ENCODE measurements around the gene DALRD3.
"Not testable (repeated sequence)": the region's sequence is repeated elsewhere in the genome, so short reads cannot be mapped to it uniquely, and the experiment has no call there.

The DALRD3 gene

GRCh38 chr3:49021213-49021812 is 2.9 kb upstream of the DALRD3 start:
- DNase-seq = peak; percentile 70

- no peak for DNase-seq
Observed at GRCh38 chr3:49020330-49021212, 2.2 kb upstream of the DALRD3 start.

GRCh38 chr3:49019941-49020329 is 1.6 kb upstream of the DALRD3 start:
- DNase-seq = no peak

GRCh38 chr3:49018707-49019006 is 277 bp upstream of the DALRD3 start:
- no peak for DNase-seq

- no peak for DNase-seq
Observed at GRCh38 chr3:49017229-49017970, 980 bp downstream of the DALRD3 start.

- DNase-seq = no peak
Observed at GRCh38 chr3:49016414-49017228, 1.8 kb downstream of the DALRD3 start.

GRCh38 chr3:49015765-49016164 is 2.6 kb downstream of the DALRD3 start:
- DNase-seq = no peak

- no peak for DNase-seq
Observed at GRCh38 chr3:49015072-49015471, 3.3 kb downstream of the DALRD3 start.

GRCh38 chr3:49013738-49014660 is 4.4 kb downstream of the DALRD3 start:
- no peak for DNase-seq

GRCh38 chr3:49013113-49013737 is 5.2 kb downstream of the DALRD3 start:
- no peak for DNase-seq

- DNase-seq = no peak
Observed at GRCh38 chr3:49012441-49013017, 5.9 kb downstream of the DALRD3 start.

- DNase-seq = no peak
Observed at GRCh38 chr3:49009396-49009795, 9.0 kb downstream of the DALRD3 start.

GRCh38 chr3:49008627-49009026 is 9.8 kb downstream of the DALRD3 start:
- not testable (repeated sequence) for DNase-seq

- DNase-seq = no peak
Observed at GRCh38 chr3:49007771-49008528, 10.4 kb downstream of the DALRD3 start.

- DNase-seq = peak; percentile 68
Observed at GRCh38 chr3:49007068-49007770, 11.2 kb downstream of the DALRD3 start, which contains the start of gene WDR6. WDR6 (plus strand) TSS chr3:49007391; CDS start chr3:49007432, 41 bp downstream.

GRCh38 chr3:49006408-49007067 is 11.8 kb downstream of the DALRD3 start:
- no peak for DNase-seq

- DNase-seq = no peak
Observed at GRCh38 chr3:49005998-49006397, 12.4 kb downstream of the DALRD3 start.

GRCh38 chr3:49005303-49005680 is 13.1 kb downstream of the DALRD3 start:
- DNase-seq = no peak
